Stomach smooth muscle (tissue), 2 donors: ENCODE measurements around the gene ZNF594.
"Not testable (repeated sequence)": the region's sequence is repeated elsewhere in the genome, so short reads cannot be mapped to it uniquely, and the experiment has no call there.

ENCODE experiments used
- H3K27ac ChIP-seq: one replicate; pipeline ENCODE4 v1.7.0; 2013; ENCODE audit warnings: mild to moderate bottlenecking, low read length, inconsistent platforms
- H3K27me3 ChIP-seq, 2 donors: one replicate each; pipeline ENCODE4 v1.7.0; 2013; ENCODE audit warnings: low read length in 2 of 2; ENCODE audit not compliant: insufficient read depth in 2 of 2, control insufficient read depth in 1 of 2
- H3K36me3 ChIP-seq, 2 donors: one replicate each; pipeline ENCODE4 v1.7.0; 2013; ENCODE audit warnings: low read length in 2 of 2; ENCODE audit not compliant: control insufficient read depth in 2 of 2, insufficient read depth in 2 of 2
- H3K4me1 ChIP-seq: one replicate; pipeline ENCODE4 v1.7.0; 2013; ENCODE audit warnings: low read length; ENCODE audit not compliant: control insufficient read depth, insufficient read depth
- H3K4me3 ChIP-seq, 2 donors: one replicate each; pipeline ENCODE4 v1.7.0; 2013; ENCODE audit warnings: low read length in 2 of 2
- H3K9ac ChIP-seq, 2 donors: one replicate each; pipeline ENCODE4 v1.7.0; 2013; ENCODE audit warnings: low read length in 2 of 2, mild to moderate bottlenecking in 1 of 2
- H3K9me3 ChIP-seq, 2 donors: one replicate each; pipeline ENCODE4 v1.7.0; 2013; ENCODE audit warnings: low read length in 2 of 2; ENCODE audit not compliant: control insufficient read depth in 2 of 2
- donor health status: healthy.
- donor health status: Pancreatic carcinoma.

Gene ZNF594

DNA sequence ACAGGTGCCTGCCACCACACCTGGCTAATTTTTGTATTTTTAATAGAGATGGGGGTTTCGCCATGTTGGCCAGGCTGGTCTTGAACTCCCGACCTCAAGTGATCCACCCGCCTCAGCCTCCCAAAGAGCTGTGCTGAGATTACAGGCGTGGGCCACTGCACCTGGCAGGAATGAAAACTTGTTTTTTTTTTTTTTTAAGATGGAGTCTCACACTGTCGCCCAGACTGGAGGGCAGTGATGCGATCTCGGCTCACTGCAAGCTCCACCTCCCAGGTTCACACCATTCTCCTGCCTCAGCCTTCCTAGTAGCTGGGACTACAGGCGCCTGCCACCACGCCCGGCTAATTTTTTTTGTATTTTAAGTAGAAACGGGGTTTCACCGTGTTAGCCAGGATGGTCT lies 30.2 kb upstream of the ZNF594 start:
- H3K27ac ChIP-seq, H3K9ac ChIP-seq, H3K27me3 ChIP-seq, H3K4me3 ChIP-seq, H3K9me3 ChIP-seq, H3K4me1 ChIP-seq: not testable (repeated sequence)
- H3K36me3 ChIP-seq: peaks cover 10 to 13% of the 10 kb centered on the region in 2 donors

DNA sequence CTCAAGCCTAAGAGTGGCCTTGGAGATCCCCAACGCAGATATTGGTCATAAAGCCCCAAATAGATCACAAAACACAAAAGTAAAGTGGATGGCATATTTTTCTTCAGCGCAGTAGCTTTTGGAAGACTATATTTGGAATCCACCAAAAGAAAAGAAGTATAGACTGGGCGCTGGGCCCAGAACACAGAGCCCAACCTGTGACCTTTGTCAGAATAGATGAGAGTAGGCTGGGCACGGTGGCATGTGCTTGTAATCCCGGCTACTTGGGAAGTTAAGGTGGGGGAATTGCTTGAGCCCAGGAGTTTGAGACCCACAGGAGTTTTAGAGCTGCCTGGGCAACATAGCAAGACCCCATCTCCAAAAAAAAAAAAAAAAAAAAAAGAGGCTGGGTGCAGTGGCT lies 28.4 kb upstream of the ZNF594 start:
- no peak overlapping the region for H3K27ac ChIP-seq
- H3K4me3 ChIP-seq: no peak overlapping the region
- no peaks in the 10 kb centered on the region for H3K9me3 ChIP-seq
- peaks cover 15 to 17% of the 10 kb centered on the region in 2 donors for H3K36me3 ChIP-seq
- no peak overlapping the region for H3K9ac ChIP-seq
- no peaks in the 10 kb centered on the region for H3K27me3 ChIP-seq
- no peaks in the 10 kb centered on the region for H3K4me1 ChIP-seq

DNA sequence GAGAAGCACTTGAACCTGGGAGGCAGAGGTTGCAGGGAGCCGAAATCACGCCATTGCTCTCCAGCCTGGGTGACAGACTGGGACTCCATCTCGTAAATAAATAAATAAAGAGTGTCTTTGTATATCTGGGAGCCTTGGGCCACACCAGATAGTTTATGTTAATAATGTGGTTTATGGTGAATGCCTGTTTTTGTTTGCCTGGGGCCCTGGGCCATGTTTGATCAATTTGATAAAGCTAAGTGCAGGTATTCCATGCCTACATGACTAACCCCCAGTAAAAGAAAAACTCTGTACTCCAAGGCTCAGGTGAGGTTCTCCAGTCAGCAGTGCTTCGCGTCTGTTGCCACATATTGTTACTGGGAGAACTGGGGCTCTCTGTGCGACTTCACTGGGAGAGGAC lies 27.9 kb upstream of the ZNF594 start:
- Histone ChIP-seq H3K9me3 (no peaks in the 10 kb centered on the region), H3K27me3 (no peaks in the 10 kb centered on the region), H3K4me1 (no peaks in the 10 kb centered on the region), H3K36me3 (peaks cover 17 to 18% of the 10 kb centered on the region in 2 donors), H3K9ac (no peak overlapping the region), H3K4me3 (no peak overlapping the region), H3K27ac (no peak overlapping the region)

DNA sequence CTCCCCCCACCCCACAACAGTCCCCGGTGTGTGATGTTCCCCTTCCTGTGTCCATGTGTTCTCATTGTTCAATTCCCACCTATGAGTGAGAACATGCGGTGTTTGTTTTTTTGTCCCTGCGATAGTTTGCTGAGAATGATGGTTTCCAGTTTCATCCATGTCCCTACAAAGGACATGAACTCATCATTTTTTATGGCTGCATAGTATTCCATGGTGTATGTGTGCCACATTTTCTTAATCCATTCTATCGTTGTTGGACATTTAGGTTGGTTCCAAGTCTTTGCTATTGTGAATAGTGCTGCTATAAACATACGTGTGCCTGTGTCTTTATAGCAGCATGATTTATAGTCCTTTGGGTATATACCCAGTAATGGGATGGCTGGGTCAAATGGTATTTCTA lies 25.9 kb upstream of the ZNF594 start:
- not testable (repeated sequence) for H3K9ac ChIP-seq, H3K27me3 ChIP-seq, H3K9me3 ChIP-seq, H3K4me3 ChIP-seq, H3K4me1 ChIP-seq, H3K27ac ChIP-seq
- peaks cover 10 to 18% of the 10 kb centered on the region in 2 donors for H3K36me3 ChIP-seq

DNA sequence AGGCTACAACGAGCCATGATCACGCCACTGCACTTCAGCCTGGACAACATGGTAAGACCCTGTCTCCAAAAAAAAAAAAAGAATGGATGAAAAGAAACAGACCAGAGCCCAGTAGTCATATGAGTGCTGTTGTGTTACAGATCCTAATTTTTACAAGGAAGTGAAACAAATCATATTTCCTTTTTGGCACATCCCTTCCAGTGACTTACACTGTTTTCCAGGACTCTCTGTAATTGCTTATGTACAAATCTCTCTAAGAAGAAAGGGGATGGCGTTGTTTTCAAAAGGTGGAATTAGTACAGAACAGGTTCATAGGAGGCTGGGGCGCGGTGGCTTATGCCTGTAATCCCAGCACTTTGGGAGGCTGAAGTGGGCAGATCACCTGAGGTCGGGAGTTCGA lies 19.8 kb upstream of the ZNF594 start:
- H3K27me3 ChIP-seq: no peaks in the 10 kb centered on the region
- no peaks in the 10 kb centered on the region for H3K9me3 ChIP-seq
- H3K9ac ChIP-seq: no peak overlapping the region
- no peak overlapping the region for H3K4me3 ChIP-seq
- no peak overlapping the region for H3K27ac ChIP-seq
- H3K4me1 ChIP-seq: no peaks in the 10 kb centered on the region
- H3K36me3 ChIP-seq: peaks cover 14 to 17% of the 10 kb centered on the region in 2 donors

DNA sequence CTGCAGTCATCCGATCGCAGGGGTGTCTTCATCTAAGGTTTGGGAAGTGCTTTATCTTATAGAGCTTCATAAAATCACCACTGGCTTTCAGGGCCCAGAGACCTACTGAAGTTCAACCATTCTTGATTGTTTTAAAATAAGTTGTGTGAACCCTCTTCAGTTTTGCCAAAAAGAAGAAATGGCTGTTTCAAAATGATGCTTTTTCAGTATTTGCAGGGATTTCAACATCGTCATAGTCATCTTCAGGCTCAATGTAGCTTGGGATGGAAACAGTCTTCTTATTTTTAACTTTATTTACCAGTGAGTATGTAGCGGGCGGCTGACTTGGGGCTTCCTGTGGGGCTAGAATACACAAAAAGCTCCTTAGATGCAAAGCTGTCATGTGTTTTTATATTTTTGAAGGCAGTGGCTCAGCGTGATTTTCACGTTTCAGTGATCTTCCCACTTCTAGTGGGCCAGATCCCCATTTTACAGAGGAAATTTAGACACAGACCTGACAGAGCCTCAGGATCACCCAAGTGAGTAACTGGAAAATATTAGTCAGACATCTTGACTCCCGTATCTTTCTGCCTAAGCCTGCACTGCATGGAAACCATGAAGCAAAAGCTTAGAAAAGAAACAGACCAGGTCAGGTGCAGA lies 19.1 kb upstream of the ZNF594 start:
- peaks cover 12 to 15% of the 10 kb centered on the region in 2 donors for H3K36me3 ChIP-seq
- no peaks in the 10 kb centered on the region for H3K9me3 ChIP-seq
- H3K27me3 ChIP-seq: no peaks in the 10 kb centered on the region
- H3K4me1 ChIP-seq: no peaks in the 10 kb centered on the region
- H3K4me3 ChIP-seq: no peak overlapping the region
- H3K27ac ChIP-seq: no peak overlapping the region
- no peak overlapping the region for H3K9ac ChIP-seq

DNA sequence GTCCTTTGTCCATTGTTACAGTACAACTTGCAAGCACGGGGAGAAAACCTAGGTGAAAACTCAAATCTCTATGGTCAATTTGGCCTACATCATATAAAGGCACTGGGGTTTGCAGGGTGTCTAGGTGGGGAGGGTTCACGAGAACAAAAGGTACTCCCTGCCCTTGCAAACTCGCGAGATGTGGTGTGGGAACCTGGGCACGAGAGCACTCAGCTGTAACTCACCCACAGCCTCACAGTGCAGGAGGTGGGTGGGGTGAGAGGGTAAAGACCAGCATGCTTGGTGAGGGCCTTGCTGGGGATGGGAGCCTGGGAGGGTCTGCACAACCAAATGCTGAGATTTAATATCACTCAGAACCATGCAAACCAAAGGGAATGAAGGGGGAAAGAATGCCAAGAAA lies 18.4 kb upstream of the ZNF594 start:
- Histone ChIP-seq H3K9me3 (no peaks in the 10 kb centered on the region), H3K4me3 (no peak overlapping the region), H3K27me3 (no peaks in the 10 kb centered on the region), H3K36me3 (peaks cover 8 to 13% of the 10 kb centered on the region in 2 donors), H3K4me1 (no peaks in the 10 kb centered on the region), H3K9ac (no peak overlapping the region), H3K27ac (no peak overlapping the region)

DNA sequence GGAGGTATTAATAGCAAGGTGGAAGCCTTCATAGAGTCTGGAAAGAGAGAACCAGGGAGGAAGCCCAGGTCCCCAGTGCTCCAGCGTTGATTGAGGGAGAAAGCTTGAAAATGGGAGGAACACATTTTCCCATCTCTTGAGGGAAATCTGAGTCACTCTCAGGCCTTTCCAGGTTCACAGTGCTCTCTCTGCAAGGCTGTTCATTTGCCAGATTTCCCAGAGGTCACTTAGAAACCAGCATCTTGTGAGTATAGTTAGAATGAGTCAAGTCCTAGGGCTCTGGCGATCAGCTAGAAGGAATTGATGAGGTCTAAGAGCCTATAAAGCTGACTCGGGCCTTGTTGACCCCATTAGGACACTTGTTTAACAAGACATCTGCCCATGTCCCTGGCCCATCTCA lies 17.7 kb upstream of the ZNF594 start:
- no peak overlapping the region for H3K27ac ChIP-seq
- H3K9ac ChIP-seq: no peak overlapping the region
- H3K27me3 ChIP-seq: no peaks in the 10 kb centered on the region
- no peaks in the 10 kb centered on the region for H3K9me3 ChIP-seq
- no peaks in the 10 kb centered on the region for H3K4me1 ChIP-seq
- H3K4me3 ChIP-seq: no peak overlapping the region
- H3K36me3 ChIP-seq: peaks cover 8 to 9% of the 10 kb centered on the region in 2 donors

DNA sequence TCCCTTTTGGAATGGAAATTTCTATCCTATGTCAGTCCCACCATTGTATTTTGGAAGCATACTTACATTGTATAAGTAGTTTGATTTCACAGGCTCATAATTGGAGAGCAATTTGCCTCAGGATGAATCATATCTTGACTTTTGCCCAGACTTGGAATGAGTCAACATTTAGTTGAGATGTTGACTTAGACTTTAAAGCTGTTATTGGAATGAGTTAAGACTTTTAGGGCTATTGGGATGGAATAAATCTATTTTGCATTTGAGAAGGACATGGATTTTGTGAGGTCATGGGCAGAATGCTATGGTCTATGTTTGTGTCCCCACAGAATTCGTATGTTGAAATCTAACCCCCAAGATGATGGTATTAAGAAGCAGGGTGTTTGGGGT lies 12.2 kb upstream of the ZNF594 start:
- H3K9ac ChIP-seq: no peak overlapping the region
- H3K27me3 ChIP-seq: no peaks in the 10 kb centered on the region
- no peak overlapping the region for H3K4me3 ChIP-seq
- H3K27ac ChIP-seq: no peak overlapping the region
- H3K4me1 ChIP-seq: no peaks in the 10 kb centered on the region
- no peaks in the 10 kb centered on the region for H3K36me3 ChIP-seq
- H3K9me3 ChIP-seq: no peaks in the 10 kb centered on the region

DNA sequence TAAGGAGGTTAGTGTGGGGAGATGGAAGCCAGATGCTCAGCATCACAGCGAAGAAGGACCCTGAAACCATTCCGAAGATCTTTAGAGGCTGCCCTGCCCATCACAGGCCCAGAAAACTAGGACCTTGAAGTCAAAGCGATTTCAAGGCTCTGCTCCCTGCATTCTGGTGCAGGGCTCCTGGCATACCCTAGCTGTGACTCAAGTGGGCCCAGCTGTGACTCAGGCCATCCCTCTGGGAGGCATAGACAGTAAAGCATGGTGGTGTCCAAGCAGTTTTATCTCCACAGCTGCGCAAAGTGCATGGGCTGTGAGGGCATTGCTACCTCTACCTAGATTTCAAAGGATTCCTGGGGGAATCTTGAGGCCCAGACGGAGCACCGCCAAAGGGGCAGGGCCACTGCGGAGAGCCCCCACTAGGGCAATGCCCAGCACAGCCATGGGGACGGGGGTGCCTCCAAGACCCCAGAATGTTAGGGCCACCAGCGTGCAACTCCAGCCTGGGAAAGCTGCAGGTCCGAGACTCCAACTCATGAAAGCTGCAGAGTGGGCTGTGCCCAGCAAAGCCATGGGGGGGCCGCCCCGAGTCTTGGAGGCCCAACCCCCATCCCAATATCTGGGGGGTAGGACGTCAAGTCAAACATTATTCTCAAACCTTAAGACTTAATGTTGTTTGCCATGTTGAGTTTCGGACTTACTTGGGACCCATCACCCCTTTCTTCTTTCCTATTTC lies 11.7 kb upstream of the ZNF594 start:
- Histone ChIP-seq H3K27me3 (no peaks in the 10 kb centered on the region), H3K4me3 (no peak overlapping the region), H3K36me3 (no peaks in the 10 kb centered on the region), H3K9ac (no peak overlapping the region), H3K4me1 (no peaks in the 10 kb centered on the region), H3K27ac (no peak overlapping the region), H3K9me3 (no peaks in the 10 kb centered on the region)

DNA sequence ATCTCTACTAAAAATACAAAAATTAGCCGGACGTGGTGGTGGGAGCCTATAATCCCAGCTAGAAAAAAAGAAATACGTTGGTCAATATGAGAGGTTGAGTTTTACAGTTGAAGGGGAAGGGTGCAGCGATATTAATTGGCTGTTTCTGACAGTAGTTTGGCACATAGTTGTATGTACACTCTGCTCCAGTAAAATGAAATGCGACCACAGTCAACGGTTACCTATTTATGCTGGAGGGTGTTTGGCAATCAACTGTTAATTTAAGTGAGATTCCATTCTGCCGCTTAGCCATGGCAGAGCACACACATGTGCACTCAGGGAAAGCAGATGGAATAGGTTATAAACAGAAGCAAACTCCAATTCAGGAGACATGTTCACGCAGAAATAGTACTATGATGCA lies 9.3 kb upstream of the ZNF594 start:
- Histone ChIP-seq H3K27ac (no peak overlapping the region), H3K36me3 (peaks cover 0 to under 1% of the 10 kb centered on the region in 2 donors), H3K27me3 (no peaks in the 10 kb centered on the region), H3K4me3 (no peak overlapping the region), H3K4me1 (no peaks in the 10 kb centered on the region), H3K9ac (no peak overlapping the region), H3K9me3 (no peaks in the 10 kb centered on the region)
